OCI-LY3 (cell line): ENCODE results near the gene LRCH1.

ENCODE experiments used
- CTCF ChIP-seq: fragments of 200-600, 300-600 bp; sonication (generic); IDR thresholded peaks from 2 replicates; pipeline ENCODE4 v1.5.1; 2014; ENCODE audit warnings: antibody characterized with exemption, low read length, low read depth
- EZH2phosphoT487 ChIP-seq: fragments of 200-600 bp; shearing (Covaris generic); IDR thresholded peaks from 2 replicates; pipeline ENCODE4 v1.6.1; 2018; ENCODE audit warnings: antibody characterized with exemption, mixed run types, low read depth

GRCh38 chr13:46665248-46665632 lies 112.3 kb downstream of the LRCH1 start:
- TF ChIP-seq CTCF (no peak), EZH2phosphoT487 (no peak)
